HG02885 (cell line): ENCODE measurements around the gene SPIRE1.
"Not testable (repeated sequence)": the region's sequence is repeated elsewhere in the genome, so short reads cannot be mapped to it uniquely, and the experiment has no call there.

Source experiments
- ATAC-seq: cut with Tn5 transposase; IDR thresholded peaks from one replicate; pipeline ENCODE4 v1.9.1; 2021; ENCODE audit warnings: mild to moderate bottlenecking; ENCODE audit not compliant: unreplicated experiment, poor library complexity

SPIRE1 gene

DNA sequence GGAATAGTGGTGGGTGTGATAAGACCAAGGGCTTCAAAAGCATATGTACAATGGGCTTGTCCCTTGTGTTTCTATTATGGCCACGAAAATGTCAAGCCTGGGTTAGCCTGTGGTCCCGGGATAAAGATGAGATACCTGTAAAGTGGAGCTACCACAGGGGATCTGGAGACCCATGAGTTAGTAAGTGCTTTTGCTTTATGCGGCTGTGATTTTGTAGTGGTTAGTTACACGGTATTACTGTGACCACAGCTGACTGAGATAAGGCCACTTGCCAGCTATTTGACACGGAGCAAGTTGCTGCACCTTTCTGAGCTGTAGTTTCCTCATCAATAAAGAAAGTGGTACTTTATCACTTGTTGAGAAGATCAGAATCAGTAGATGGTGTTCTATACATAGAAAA is 150.9 kb downstream of the SPIRE1 start:
- ATAC-seq, result no peak

DNA sequence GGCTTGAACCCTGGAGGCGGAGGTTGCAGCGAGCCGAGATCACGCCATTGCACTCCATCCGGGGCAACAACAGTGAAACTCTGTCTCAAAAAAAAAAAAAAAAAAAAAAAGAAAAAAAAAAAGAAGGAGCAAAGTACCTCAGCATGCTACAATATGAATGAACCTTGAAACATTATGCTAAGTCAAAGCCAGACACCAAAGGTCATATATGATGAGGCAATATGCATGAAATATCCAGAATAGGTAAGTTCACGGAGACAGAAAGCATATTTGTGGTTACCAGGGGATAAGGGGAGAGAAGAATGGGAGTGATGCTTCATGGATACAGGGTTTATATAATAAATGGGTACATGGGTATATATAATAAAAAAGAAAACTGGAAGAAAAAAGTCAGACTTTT is 156.9 kb downstream of the SPIRE1 start:
- ATAC-seq, result no peak

DNA sequence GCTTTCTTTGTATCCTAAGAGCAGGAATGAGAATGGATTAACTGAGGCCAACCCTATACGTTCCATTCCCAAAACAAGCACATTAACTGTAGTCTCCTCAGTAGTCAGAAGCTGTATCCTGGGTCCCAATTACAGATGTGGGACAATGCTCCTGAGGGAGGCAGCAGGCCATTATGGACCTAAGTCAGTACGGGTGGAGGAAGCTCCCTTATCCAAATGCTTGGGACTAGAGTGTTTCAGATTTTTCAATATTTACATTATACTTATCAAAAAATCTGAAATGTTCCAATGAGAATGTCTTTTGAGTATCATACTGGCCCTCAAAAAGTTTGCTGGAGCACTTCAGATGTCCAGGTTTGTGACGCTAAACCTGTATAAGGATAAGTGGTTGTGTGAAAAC is 160.1 kb downstream of the SPIRE1 start:
- no peak for ATAC-seq

DNA sequence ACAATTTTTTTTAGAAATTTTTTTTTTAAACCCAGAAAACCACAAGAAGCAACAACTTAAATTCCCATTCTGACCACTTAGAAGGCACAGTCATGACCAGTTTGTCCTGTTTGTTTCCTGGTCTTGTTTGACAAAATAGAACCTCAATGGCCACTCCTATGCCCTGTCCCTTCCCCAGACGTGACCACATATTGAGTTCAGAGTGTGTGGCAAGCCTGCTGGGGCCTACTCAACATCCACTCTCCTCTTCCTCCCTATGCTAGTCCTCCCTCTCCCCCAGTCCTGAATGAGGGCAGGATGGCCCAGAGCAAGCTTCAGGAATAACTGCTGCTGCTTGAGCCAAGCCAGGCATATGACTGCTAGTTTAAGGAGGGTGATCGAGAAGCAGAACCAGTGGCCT is 160.6 kb downstream of the SPIRE1 start:
- no peak for ATAC-seq

DNA sequence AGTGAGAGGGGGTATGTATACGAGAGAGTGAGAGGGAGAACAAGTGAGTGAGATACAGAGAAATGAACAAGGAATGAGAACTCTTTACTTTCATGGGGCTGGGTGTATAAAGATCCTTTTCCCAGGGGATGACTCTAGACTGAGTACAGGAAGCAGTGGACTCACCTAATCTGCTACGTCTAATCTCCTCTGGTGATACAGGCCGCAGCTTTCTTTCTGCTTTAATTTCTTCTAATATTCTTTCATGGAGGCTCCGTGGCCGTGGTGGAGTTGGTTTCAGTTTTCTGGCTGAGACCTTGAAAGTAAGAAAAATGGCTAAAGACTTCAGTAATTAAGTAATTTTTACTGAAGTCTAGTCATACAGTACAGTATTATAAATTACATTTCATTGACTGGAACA is 165.0 kb downstream of the SPIRE1 start:
- no peak for ATAC-seq

DNA sequence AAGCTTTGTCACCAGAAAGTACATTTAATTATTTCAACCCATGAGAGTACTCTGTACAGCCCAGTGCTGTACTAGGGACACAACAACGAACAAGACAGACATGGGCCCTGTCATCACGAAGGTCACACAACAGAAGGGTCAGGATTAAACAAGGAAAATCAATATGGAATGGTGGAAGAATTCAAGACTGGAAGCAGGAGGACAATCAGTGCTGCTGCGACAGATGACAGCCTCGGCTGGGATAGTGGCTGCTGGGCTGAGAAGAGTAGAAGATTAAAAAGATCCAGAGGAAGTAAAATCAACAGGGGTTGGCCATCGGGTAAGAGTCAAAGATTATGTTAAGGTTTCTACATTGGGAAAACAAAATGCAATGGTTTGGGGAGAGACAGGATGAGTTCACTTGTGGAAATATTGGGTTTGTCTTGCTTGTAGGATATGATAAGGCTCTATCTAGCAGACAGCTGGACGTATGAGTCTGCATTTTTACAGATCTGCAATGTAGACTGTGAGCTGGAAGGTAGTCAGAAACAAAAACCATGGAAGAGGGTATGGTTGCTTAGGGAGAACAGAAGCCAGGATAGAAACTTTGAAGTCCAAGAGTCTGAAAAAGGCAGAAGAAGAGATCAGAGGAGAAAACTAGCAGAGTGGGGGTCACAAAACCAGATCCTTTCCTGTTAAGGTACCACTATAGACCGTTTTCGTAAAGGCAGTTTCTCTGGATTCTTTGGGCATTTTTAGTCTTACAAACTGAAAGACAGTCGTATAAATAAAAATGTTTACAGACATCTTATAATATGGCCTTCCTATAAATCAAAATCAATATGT is 166.1 kb downstream of the SPIRE1 start:
- no peak for ATAC-seq

DNA sequence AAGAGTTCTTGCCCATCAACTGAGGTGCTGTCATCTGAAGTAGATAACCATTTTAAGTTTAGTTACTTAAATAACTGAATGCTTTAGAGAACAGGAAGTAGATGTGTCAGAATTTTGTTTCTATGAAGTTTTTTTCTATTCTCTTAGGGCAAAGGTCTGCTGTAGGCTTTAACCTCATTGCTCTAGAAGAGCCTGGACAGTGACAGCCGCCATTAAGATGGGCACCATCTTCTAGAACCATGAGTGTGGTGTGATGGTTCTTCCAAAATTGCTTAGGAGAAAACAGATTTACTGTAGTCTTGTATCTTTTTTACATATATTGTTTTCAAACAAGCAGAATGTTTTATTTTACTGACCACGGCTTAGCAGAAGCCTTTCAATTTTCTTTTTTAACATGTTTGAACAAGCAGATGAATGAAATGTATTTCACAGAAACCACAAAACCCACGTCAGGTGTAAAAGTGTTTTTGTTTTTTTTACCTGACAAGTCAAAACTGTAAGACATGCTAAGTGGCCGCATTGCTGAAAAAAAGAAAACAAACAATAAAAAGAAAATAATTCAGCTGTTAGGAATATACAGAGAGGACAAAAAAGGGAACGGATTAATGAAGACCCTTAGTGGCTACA is 172.3 kb downstream of the SPIRE1 start:
- ATAC-seq, result no peak

DNA sequence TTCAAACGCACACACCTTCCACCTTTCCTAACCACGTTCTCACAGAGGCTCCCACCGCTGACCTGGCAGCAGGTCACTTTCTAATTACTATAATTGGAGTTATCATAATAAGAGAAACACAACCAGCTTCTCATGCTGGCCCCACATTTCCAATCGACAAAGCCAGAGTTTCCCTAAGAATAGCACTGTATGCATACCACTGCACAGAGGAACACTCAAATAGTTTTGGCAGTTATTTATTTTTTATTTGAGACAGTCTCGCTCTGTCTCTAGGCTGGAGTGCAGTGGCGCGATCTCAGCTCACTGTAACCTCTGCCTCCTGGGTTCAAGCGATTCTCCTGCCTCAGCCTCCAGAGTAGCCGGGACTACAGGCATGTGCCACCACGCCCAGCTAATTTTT is 176.0 kb downstream of the SPIRE1 start:
- ATAC-seq, result not testable (repeated sequence)

DNA sequence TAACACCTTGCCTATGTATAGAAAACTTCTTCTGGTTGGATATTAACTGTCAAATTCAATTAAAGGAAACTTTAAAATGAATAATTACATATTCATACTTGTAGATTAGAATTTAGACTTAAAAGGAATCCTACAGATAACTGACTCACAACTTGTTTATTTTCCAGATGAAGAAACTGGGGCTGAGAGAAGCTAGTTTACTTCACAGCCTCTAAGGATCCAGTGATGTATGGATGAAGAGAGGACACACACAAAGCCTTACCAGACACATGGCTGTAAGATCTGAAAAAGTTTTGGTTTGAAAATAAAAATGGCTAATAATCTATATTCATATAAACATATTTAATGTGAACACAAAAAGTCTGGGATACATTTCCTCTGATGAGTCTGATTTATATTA is 177.9 kb downstream of the SPIRE1 start:
- no peak for ATAC-seq

DNA sequence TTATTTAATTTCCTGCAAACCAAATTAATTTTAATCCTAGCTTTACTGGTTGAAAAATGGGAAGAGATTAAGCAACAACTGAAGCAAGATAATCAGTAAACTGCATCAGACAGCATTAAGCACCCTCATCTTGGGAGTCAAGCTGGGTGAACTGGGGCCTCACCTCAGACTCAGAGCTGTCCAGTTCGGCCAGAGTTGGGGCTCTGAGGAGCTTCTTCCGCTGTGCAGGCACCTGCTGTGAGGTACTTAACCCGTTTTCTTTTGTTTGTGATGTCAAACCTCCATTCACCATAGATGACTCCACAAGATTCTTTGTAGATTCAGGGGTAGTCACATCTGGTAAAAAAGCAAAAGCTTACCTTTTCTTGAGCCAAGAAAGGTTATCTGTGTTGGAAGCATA is 178.4 kb downstream of the SPIRE1 start:
- ATAC-seq, result no peak

DNA sequence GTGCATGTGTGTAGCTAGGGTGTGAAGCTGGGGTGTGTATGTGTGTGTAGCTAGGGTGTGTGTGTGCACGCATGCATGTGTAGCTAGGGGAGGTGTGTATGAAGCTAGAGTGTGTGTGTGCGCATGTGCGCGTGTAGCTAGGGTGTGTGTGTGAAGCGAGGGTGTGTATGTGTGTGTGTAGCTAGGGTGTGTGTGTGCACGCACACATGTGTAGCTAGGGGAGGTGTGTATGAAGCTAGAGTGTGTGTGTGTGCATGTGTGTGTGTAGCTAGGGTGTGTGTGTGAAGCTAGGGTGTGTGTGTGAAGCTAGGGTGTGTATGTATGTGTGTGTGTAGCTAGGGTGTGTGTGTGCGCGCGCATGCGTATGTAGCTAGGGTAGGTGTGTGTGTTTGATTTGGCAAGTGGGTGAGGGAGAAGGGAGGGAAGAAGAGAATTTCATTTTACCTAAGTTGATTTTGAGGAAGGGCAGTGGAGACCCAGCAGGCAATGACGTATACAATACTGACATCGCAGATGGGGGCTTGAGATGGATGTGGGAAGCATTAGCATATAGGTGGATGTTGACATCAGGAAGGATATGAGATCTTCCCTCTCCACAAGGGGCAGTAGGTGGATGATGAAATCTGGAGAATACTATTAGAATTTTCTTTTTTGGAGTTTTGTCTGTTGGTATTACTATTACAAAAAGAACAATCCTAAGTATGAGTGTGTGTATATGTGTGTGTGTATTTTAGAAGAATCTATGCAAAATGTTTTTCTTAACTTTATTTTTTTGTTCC is 179.4 kb downstream of the SPIRE1 start:
- ATAC-seq, result no peak

DNA sequence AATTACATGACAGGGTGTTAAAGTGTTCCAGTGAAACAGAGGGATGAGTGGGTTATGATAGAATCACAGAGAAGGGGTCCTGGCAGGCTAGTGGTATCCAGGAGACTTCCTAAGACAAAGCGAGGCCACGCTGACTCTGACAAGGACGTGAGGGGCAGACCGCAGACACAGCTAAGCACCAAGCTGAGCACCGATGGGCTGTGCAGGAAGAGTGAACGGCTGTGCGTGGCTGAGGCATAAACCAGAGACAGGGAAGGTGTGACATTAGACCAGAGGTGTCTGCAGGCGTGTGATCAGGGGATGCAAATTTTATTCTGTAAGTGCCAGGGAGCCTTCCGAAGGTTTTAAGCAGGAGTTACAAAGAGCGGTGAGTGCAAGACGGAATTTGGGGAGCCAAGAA is 180.3 kb downstream of the SPIRE1 start:
- no peak for ATAC-seq

DNA sequence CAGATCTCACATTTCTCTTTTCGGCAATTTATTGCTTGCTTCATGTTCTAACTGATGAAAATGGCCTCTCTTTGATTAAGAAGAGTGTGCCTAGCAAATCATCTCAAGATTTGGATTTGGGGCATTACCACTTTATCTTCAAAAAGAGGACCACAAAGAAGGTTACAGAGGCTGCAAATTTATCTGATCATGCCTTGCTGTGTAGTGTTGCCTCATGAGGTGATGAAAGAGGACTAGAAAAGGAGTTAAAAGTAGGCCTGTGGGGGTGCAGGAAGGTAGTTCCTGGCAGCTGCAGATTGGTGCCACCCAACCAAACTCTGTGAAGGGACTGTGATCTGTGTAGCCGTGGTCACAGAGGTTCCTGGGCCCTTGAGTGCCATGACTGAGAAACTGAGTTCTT is 181.0 kb downstream of the SPIRE1 start:
- ATAC-seq, result no peak

DNA sequence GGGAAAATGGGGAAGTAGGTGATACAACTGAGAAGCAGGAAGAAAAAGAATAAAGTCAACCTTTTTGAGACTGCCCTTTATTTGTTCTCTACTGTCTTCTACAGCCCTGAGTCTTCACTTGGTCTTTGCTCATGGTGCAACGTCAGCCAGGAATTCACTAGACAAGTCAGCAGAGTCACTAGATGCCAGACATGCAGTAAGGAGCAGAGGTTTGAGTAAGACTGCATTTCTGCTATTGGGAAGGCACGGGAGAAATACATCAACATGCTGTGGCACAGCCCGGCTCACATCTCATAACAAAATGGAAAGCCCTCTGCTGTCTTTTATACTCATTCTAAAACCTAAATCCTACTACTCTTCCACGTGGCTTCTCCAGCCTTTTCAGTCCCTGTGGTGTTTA is 183.0 kb downstream of the SPIRE1 start:
- no peak for ATAC-seq

DNA sequence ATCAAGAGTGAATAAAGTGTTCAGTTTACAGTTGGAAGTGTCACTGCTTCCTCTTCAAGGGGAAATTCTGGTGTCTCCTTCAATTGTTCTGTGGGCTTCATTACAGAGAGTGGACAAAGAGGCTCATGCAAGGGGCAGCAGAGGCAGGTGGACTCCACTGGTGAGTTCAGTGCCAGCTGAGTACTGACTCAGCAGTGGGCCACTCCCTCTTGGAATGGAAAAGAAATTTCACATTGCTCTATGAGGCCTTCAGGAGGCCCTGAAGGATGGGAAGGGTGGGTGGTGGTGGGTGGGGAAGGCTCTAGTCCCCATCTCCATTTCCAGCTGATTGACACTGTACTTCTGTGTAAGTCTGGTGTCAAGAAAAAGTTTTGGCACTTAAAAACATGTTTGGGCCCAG is 183.8 kb downstream of the SPIRE1 start:
- no peak for ATAC-seq

DNA sequence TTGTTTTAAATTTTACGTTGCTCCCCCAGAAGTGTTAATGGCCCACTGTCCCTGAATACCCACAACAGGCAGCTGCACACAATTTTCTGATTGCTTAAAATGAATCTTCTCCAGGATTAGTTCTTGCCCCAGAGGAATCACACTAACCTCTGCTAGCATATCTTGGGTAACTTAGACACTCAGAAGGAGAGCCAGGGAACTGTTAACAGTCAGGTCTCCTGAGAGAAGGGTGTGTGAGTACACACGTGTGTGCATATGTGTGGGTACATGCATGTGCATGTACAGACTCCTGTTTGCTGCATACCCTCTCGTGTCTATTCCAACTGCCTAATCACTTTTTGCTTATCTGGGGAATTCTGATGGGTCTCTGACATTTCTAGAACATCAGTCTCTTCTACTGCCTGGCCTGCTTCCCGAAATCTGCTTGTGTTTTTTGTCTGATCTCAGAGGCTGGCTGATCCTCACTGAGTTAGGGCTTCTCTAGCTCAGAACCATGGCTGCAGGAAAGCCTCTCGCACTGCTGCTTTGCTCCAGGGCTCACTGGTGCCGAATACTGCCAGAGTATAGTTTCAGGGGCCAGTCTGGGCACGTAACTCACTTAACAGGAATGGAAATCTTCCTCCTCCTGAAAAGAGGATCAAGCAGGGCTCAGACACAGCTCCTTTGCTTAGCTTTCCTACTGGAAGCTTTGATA is 187.4 kb downstream of the SPIRE1 start:
- no peak for ATAC-seq

DNA sequence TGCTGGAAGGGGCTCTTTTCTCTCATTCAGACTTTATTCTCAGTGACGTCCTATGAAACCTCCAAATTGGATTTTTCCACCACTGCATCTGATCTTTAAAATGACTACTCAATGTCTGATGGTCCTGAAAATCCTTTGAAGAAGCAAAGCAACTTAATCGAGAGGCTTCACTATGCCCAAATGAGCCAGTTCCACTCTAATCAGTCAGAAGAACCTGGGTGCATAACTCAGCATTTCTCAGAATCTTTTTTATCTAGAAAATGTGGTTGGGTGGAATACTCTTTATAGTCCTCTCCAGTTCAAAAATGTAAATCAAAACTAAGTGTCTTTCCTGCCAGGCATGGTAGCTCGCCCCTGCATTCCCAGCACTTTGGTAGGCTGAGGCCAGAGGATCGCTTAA is 189.5 kb downstream of the SPIRE1 start:
- ATAC-seq, result no peak

DNA sequence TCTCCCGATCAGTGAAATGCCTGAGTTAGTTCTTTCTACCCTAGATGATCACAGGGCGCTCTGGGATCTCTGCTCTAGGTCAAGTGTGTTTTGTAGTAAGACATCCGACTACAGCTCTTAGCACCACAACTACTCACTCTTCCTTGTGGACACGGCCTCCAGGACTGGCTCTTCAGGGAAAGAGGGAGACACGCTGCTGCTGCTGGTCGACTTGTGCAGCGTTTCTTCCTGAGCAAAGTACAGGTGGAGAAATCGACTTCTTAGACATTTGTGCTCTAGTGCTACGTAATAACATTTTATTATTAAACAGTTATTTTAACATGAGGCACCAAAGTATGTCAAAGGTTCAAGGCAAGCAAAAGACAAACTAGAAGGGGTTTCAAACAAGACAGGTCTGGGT is 193.2 kb downstream of the SPIRE1 start:
- no peak for ATAC-seq

DNA sequence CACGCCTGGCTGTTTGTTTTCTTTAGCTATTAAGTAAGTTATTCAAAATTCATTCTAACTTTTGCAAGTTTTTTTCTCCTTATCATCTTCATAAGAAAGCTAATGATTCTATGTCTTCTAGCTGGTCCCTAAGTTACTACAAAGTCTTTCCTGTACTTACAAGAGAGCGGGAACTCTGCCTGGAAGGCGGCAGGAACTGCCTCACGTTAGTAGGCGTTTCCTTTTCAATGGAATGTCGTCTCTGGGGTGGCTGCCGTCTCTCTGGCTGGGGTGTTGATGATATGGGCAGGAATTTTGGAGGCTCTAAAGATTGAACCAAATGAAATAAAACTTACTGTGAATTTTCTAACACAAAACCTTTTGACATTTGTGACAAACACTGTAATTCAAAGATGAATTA is 194.7 kb downstream of the SPIRE1 start:
- no peak for ATAC-seq

DNA sequence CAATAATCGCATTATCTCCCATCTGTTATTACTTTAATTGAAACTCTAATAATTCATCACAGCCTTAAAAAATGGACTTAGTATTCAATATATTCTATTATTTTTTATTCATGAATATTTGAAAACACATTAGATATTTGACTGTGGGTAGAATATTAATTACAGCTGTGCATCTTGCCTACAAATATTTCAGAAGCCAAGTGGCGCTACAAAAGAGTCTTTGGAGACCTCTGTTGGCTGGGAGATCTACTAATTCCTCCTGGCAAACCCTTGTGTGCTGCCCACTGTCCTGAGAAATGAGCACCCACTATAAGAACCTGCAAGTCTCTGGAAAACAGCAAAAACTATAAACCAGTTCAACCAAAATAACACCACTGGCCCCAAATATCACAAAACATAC is 195.7 kb downstream of the SPIRE1 start:
- no peak for ATAC-seq

DNA sequence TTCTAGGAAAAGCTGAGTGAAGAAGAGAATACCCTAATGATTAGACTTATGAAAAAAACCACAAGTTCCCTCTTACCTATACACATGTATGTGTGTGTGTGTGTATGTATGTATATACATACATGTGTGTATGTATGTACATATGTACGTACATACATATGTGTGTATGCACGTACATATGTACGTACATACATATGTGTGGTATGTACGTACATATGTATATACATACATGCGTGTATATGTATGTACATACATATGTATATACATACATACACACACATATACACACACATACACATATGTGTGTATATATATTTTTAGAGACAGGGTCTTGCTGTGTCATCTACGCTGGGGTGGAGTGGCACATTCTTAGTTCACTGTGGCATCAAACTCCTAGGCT is 196.6 kb downstream of the SPIRE1 start:
- no peak for ATAC-seq
